GM12878 (cell line): ENCODE data around the gene CTR9.

ENCODE experiments used
- CTCF ChIP-seq, 3 experiments: IDR thresholded peaks in 2 of 3; conservative IDR thresholded peaks in 1 of 3; 2 replicates each; pipeline ENCODE4 v1.5.1; 2011; ENCODE audit warnings: low read depth in 3 of 3, low read length in 3 of 3, mild to moderate bottlenecking in 3 of 3, control low read depth in 2 of 3, moderate library complexity in 2 of 3, inconsistent platforms in 1 of 3, mixed read lengths in 1 of 3; ENCODE audit not compliant: control insufficient read depth in 2 of 3, insufficient read depth in 1 of 3; ENCODE audit errors: extremely low read depth in 1 of 3
- EZH2 ChIP-seq: IDR thresholded peaks from 2 replicates; pipeline ENCODE4 v1.6.1; 2012; ENCODE audit warnings: low read depth, mild to moderate bottlenecking, control low read depth, inconsistent platforms, low read length, borderline replicate concordance; ENCODE audit not compliant: control insufficient read depth
- JUND ChIP-seq: IDR thresholded peaks from 2 replicates; pipeline ENCODE4 v1.6.1; 2012; ENCODE audit warnings: low read depth, mild to moderate bottlenecking, low read length, improper control_type of control experiment, moderate library complexity
- MTA3 ChIP-seq: IDR thresholded peaks from 2 replicates; pipeline ENCODE4 v1.6.1; 2012; ENCODE audit warnings: low read length, inconsistent platforms, borderline replicate concordance
- MYC ChIP-seq: IDR thresholded peaks from 2 replicates; pipeline ENCODE4 v1.6.1; 2011; ENCODE audit warnings: mild to moderate bottlenecking, low read length, moderate library complexity, inconsistent platforms; ENCODE audit not compliant: insufficient read depth, insufficient replicate concordance, insufficient read length, severe bottlenecking
- REST ChIP-seq: IDR thresholded peaks from 2 replicates; pipeline ENCODE4 v1.6.1; 2012; ENCODE audit warnings: mild to moderate bottlenecking, low read depth, low read length
- STAT3 ChIP-seq: IDR thresholded peaks from 2 replicates; pipeline ENCODE4 v1.6.1; 2011; ENCODE audit warnings: low read depth, low read length, improper control_type of control experiment
- TCF12 ChIP-seq: IDR thresholded peaks from 2 replicates; pipeline ENCODE4 v1.6.1; 2011; ENCODE audit warnings: low read depth, mild to moderate bottlenecking, low read length
- ZNF207 ChIP-seq: fragments of 450-650 bp; IDR thresholded peaks from 2 replicates; pipeline ENCODE4 v1.6.1; 2014; ENCODE audit warnings: antibody characterized with exemption, mild to moderate bottlenecking, borderline replicate concordance
- ZZZ3 ChIP-seq: IDR thresholded peaks from 2 replicates; pipeline ENCODE4 v1.6.1; 2011; ENCODE audit warnings: low read depth; ENCODE audit not compliant: control insufficient read depth, insufficient read length
- TF ChIP-seq, protein P1 (sequence below): IDR thresholded peaks from 2 replicates; pipeline ENCODE4 v1.6.1; 2011; ENCODE audit warnings: low read depth, low read length, improper control_type of control experiment, borderline replicate concordance

DNA sequence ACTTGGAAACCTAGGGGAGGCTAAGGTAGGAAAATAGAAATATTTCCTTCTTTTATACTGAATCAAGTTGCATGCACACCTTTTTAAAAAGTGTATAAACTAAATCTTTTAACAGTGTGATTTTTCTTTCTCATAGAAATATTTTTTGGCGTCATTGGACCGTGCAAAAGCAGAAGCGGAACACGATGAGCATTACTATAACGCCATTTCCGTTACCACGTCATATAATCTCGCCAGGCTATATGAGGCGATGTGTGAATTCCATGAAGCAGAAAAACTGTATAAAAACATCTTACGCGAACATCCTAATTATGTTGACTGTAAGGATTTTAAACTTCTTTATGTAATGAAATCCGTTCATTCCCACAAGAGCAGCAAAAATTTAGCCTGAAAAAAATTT, 13.4 kb downstream of the CTR9 start:
- no peak for TF ChIP-seq MTA3
- TF ChIP-seq CTCF (IDR thresholded peaks at IDR 0.05 in 2 of 3, conservative IDR thresholded peaks at IDR 0.05 in 1 of 3; ENCODE audit: control insufficient read depth in 2 of 3, extremely low read depth in 1 of 3, insufficient read depth in 1 of 3, low read depth in 3 of 3, low read length in 3 of 3): no peak
- no peak for TF ChIP-seq STAT3
- TF ChIP-seq MYC: no peak
- no peak for TF ChIP-seq EZH2
- TF ChIP-seq TCF12: no peak
- TF ChIP-seq, protein P1, sequence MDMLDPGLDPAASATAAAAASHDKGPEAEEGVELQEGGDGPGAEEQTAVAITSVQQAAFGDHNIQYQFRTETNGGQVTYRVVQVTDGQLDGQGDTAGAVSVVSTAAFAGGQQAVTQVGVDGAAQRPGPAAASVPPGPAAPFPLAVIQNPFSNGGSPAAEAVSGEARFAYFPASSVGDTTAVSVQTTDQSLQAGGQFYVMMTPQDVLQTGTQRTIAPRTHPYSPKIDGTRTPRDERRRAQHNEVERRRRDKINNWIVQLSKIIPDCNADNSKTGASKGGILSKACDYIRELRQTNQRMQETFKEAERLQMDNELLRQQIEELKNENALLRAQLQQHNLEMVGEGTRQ: no peak
- TF ChIP-seq ZNF207: no peak
- no peak for TF ChIP-seq ZZZ3
- TF ChIP-seq JUND: no peak
- no peak for TF ChIP-seq REST
